Stomach (tissue), 9 donors: ENCODE results near the gene DOCK6. TPM values are rescaled to one million over a fixed set of nuclear protein-coding genes. Genes with fewer than 3 reads are reported as not detected.

ENCODE experiments used
- DNase-seq, 2 donors: peaks; one replicate each; pipeline versions ENCODE4 v3.0.0 to v3.0.0-alpha.2; 2013 to 2019
- H3K27ac ChIP-seq, 5 donors: fragments of 200-600 bp in 4 of 5; sonication (generic) in 4 of 5; one replicate each; pipeline ENCODE4 v1.5.1; 2013 to 2019; ENCODE audit warnings: mild to moderate bottlenecking in 1 of 5, moderate library complexity in 1 of 5
- H3K27me3 ChIP-seq, 3 donors: fragments of 200-600 bp; sonication (generic); one replicate each; pipeline ENCODE4 v1.5.1; 2017 to 2019; ENCODE audit warnings: mixed run types in 1 of 3
- H3K36me3 ChIP-seq, 4 donors: fragments of 200-600 bp; sonication (generic); 1 replicate in 3 of 4; 2 replicates in 1 of 4; pipeline ENCODE4 v1.5.1; 2016 to 2019
- H3K4me1 ChIP-seq, 4 donors: fragments of 200-600 bp; sonication (generic); one replicate each; pipeline ENCODE4 v1.5.1; 2016 to 2019
- H3K4me3 ChIP-seq, 4 donors: fragments of 200-600 bp; sonication (generic) in 3 of 4; one replicate each; pipeline ENCODE4 v1.5.1; 2016 to 2019; ENCODE audit warnings: mild to moderate bottlenecking in 1 of 4
- H3K9me3 ChIP-seq, 4 donors: fragments of 200-600 bp; sonication (generic); one replicate each; pipeline ENCODE4 v1.5.1; 2016 to 2019
- CTCF ChIP-seq, 7 experiments: fragments of 450-650 bp in 4 of 7; fragments of 200-600 bp in 3 of 7; sonication (generic) in 3 of 7; IDR thresholded peaks; one replicate each; pipeline ENCODE4 v1.5.1; 2016 to 2019; ENCODE audit warnings: antibody characterized with exemption in 7 of 7, control low read depth in 2 of 7, mild to moderate bottlenecking in 1 of 7
- EP300 ChIP-seq: sonication (generic); formaldehyde crosslinking; IDR thresholded peaks from one replicate; pipeline ENCODE4 v1.6.1; 2017; ENCODE audit warnings: antibody characterized with exemption
- POLR2A ChIP-seq, 4 donors: fragments of 450-650 bp; IDR thresholded peaks; one replicate each; pipeline ENCODE4 v1.6.1; 2016; ENCODE audit warnings: antibody characterized with exemption in 4 of 4, control low read depth in 2 of 4, mild to moderate bottlenecking in 1 of 4, moderate library complexity in 1 of 4
- POLR2AphosphoS5 ChIP-seq, 3 donors: sonication (generic); formaldehyde crosslinking; IDR thresholded peaks; one replicate each; pipeline ENCODE4 v1.6.1; 2016; ENCODE audit warnings: antibody characterized with exemption in 3 of 3
- WGBS, 5 donors: extraction: QIAGEN DNeasy Blood & Tissue Kit in 3 of 5; methylation state at CpG; one replicate each; pipeline versions ENCODE4 v1.1.5 to v1.1.7; 2013 to 2018; 5-methylcytosine and 5-hydroxymethylcytosine counted together
- intact Hi-C: fragments of 100-400 bp; cut with DNase I; formaldehyde crosslinking; loops from one replicate; pipeline ENCODE4 v1.15.1; 2023; ENCODE audit warnings: low total_unique reads
- polyA plus RNA-seq, 3 donors: library from polyadenylated mRNA; stranded (reverse); fragments of 200-250 nt; gene quantifications; one replicate each; pipeline ENCODE4 v1.2.3, GENCODE V29; 2013
- total RNA-seq, 5 donors: library from RNA; depleted of rRNA; stranded (reverse); fragments of >200 nt; gene quantifications; one replicate each; pipeline versions ENCODE4 v1.1.0 to v1.2.3, GENCODE V29; 2014 to 2016
- donor health status: healthy with polysubstance abuse.
- donor health status: Bipolar disorder and iron deficiency.
- donor health status: healthy.

The DOCK6 gene
- total and polyA plus RNA-seq, 8 donors, result 21.4 to 243 (median 58.9) TPM

- TF ChIP-seq POLR2A (IDR thresholded peaks at IDR 0.05) (no peak), CTCF (IDR thresholded peaks at IDR 0.05) (no peak), POLR2AphosphoS5 (IDR thresholded peaks at IDR 0.05) (no peak), EP300 (no peak)
- Histone ChIP-seq H3K27ac (no peak overlapping the region), H3K27me3 (no peaks in the 10 kb centered on the region), H3K4me3 (no peak overlapping the region), H3K36me3 (peaks cover 3 to 77% (median 74%) of the 10 kb centered on the region in 4 donors), H3K4me1 (peaks cover 0 to 9% (median 7%) of the 10 kb centered on the region in 4 donors), H3K9me3 (peaks cover 0 to 13% (median 4%) of the 10 kb centered on the region in 4 donors)
- 87 to 100% (median 93%) methylated on average over 6 to 8 of the region's 8 CpGs for WGBS, 5 donors
- no peak for DNase-seq
- intact Hi-C loops, result no loop called here
These were observed 22.3 kb downstream of the DOCK6 start for GRCh38 chr19:11240008-11240444.

- Histone ChIP-seq H3K9me3 (peaks cover 0 to 13% (median 4%) of the 10 kb centered on the region in 4 donors), H3K4me1 (peaks cover 0 to 9% (median 7%) of the 10 kb centered on the region in 4 donors), H3K27ac (no peak within 1 kb of the TSS), H3K4me3 (no peak within 1 kb of the TSS), H3K27me3 (no peaks in the 10 kb centered on the region), H3K36me3 (peaks cover 3 to 82% (median 79%) of the 10 kb centered on the region in 4 donors)
- no peak for DNase-seq
- 89 to 97% (median 95%) methylated on average over 6 to 23 of the region's 23 CpGs for WGBS, 5 donors
- intact Hi-C loops, result no loop called here
- TF ChIP-seq CTCF (IDR thresholded peaks at IDR 0.05), result no peak
- TF ChIP-seq EP300, result no peak
- TF ChIP-seq POLR2A (IDR thresholded peaks at IDR 0.05), result no peak
- TF ChIP-seq POLR2AphosphoS5 (IDR thresholded peaks at IDR 0.05), result no peak
These were observed 22.8 kb downstream of the DOCK6 start, which contains the start of gene ANGPTL8 for GRCh38 chr19:11239377-11240000. Gene ANGPTL8, plus strand, starts transcription at chr19:11239619. Its CDS starts 19 bp downstream, at chr19:11239638.

- WGBS, 5 donors, result 92 to 96% (median 94%) methylated on average over 6 of the region's 6 CpGs
- H3K27me3 ChIP-seq, result no peaks in the 10 kb centered on the region
- no peak for DNase-seq
- peaks cover 0 to 6% (median 6%) of the 10 kb centered on the region in 4 donors for H3K4me1 ChIP-seq
- TF ChIP-seq POLR2A (IDR thresholded peaks at IDR 0.05), result no peak
- TF ChIP-seq POLR2AphosphoS5 (IDR thresholded peaks at IDR 0.05), result no peak
- TF ChIP-seq CTCF (IDR thresholded peaks at IDR 0.05), result no peak
- TF ChIP-seq EP300, result no peak
- no peak overlapping the region for H3K27ac ChIP-seq
- peaks cover 3 to 85% (median 84%) of the 10 kb centered on the region in 4 donors for H3K36me3 ChIP-seq
- no peak overlapping the region for H3K4me3 ChIP-seq
- intact Hi-C loops, result no loop called here
- H3K9me3 ChIP-seq, result peaks cover 0 to 13% (median 4%) of the 10 kb centered on the region in 4 donors
These were observed 23.4 kb downstream of the DOCK6 start for GRCh38 chr19:11238781-11239376.

- no peak overlapping the region for H3K27ac ChIP-seq
- TF ChIP-seq CTCF (IDR thresholded peaks at IDR 0.05) (no peak), POLR2AphosphoS5 (IDR thresholded peaks at IDR 0.05) (no peak), POLR2A (IDR thresholded peaks at IDR 0.05) (no peak), EP300 (no peak)
- intact Hi-C loops, result no loop called here
- H3K36me3 ChIP-seq, result peaks cover 6 to 92% (median 91%) of the 10 kb centered on the region in 4 donors
- no peak overlapping the region for H3K4me3 ChIP-seq
- no peaks in the 10 kb centered on the region for H3K4me1 ChIP-seq
- H3K27me3 ChIP-seq, result no peaks in the 10 kb centered on the region
- DNase-seq, result no peak
- WGBS, 5 donors, result 87 to 96% (median 93%) methylated on average over 11 of the region's 11 CpGs
- peaks cover 0 to 13% (median 4%) of the 10 kb centered on the region in 4 donors for H3K9me3 ChIP-seq
These were observed 24.3 kb downstream of the DOCK6 start for GRCh38 chr19:11238041-11238440.
